Measurements from ENCODE around the gene PNMA8B.

PNMA8B gene

GRCh38 chr19:46461537-46461936, 34.1 kb downstream of the PNMA8B start:
- no peak overlapping the region for H3K27ac Mint-ChIP-seq
- H3K36me3 Mint-ChIP-seq (ENCODE audit: low read depth) = peaks cover 35% of the 10 kb centered on the region
- DNase-seq = no peak
- no peaks in the 10 kb centered on the region for H3K9me3 Mint-ChIP-seq
- TF ChIP-seq CTCF (IDR thresholded peaks at IDR 0.05) = no peak
- no peak overlapping the region for H3K4me3 Mint-ChIP-seq
- peaks cover 15% of the 10 kb centered on the region for H3K4me1 Mint-ChIP-seq
- H3K27me3 Mint-ChIP-seq (ENCODE audit: low read depth, poor library complexity) = peaks cover 10% of the 10 kb centered on the region

- Mint-ChIP-seq H3K27ac (no peak overlapping the region), H3K27me3 (ENCODE audit: low read depth, poor library complexity) (peaks cover 14% of the 10 kb centered on the region), H3K4me3 (no peak overlapping the region), H3K9me3 (no peaks in the 10 kb centered on the region), H3K36me3 (ENCODE audit: low read depth) (peaks cover 30% of the 10 kb centered on the region), H3K4me1 (peaks cover 17% of the 10 kb centered on the region)
- no peak for DNase-seq
- TF ChIP-seq CTCF (IDR thresholded peaks at IDR 0.05) = no peak
Measured at GRCh38 chr19:46460981-46461380, 34.7 kb downstream of the PNMA8B start.

- Mint-ChIP-seq H3K27me3 (ENCODE audit: low read depth, poor library complexity) (peaks cover 11% of the 10 kb centered on the region), H3K27ac (no peak overlapping the region), H3K9me3 (peaks cover 3% of the 10 kb centered on the region), H3K36me3 (ENCODE audit: low read depth) (peaks cover 21% of the 10 kb centered on the region), H3K4me3 (no peak overlapping the region), H3K4me1 (peaks cover 13% of the 10 kb centered on the region)
- TF ChIP-seq CTCF (IDR thresholded peaks at IDR 0.05) = no peak
- DNase-seq = no peak
Measured at GRCh38 chr19:46460055-46460454, 35.6 kb downstream of the PNMA8B start.

GRCh38 chr19:46456930-46457329, 38.7 kb downstream of the PNMA8B start:
- Mint-ChIP-seq H3K4me1 (peaks cover 5% of the 10 kb centered on the region), H3K4me3 (no peak overlapping the region)

GRCh38 chr19:46454244-46454643, 41.4 kb downstream of the PNMA8B start:
- Mint-ChIP-seq H3K27ac (peak overlapping the region; percentile 74), H3K36me3 (ENCODE audit: low read depth) (no peaks in the 10 kb centered on the region), H3K4me1 (peaks cover 5% of the 10 kb centered on the region), H3K27me3 (ENCODE audit: low read depth, poor library complexity) (peaks cover 30% of the 10 kb centered on the region), H3K9me3 (peaks cover 11% of the 10 kb centered on the region), H3K4me3 (no peak overlapping the region)
- DNase-seq = no peak
- TF ChIP-seq CTCF (IDR thresholded peaks at IDR 0.05) = no peak

More at GRCh38 chr19:46456930-46457329, 38.7 kb downstream of the PNMA8B start:
- Mint-ChIP-seq H3K27me3 (ENCODE audit: low read depth, poor library complexity) (peaks cover 19% of the 10 kb centered on the region), H3K36me3 (ENCODE audit: low read depth) (no peaks in the 10 kb centered on the region), H3K27ac (no peak overlapping the region), H3K9me3 (peaks cover 3% of the 10 kb centered on the region)
- no peak for DNase-seq
- no peak for TF ChIP-seq CTCF (IDR thresholded peaks at IDR 0.05)

GRCh38 chr19:46453661-46454060, 42.0 kb downstream of the PNMA8B start:
- H3K4me1 Mint-ChIP-seq = peaks cover 5% of the 10 kb centered on the region
- no peaks in the 10 kb centered on the region for H3K36me3 Mint-ChIP-seq (ENCODE audit: low read depth)

More at GRCh38 chr19:46453661-46454060, 42.0 kb downstream of the PNMA8B start:
- H3K9me3 Mint-ChIP-seq = peaks cover 12% of the 10 kb centered on the region
- H3K27ac Mint-ChIP-seq = no peak overlapping the region
- no peak for TF ChIP-seq CTCF (IDR thresholded peaks at IDR 0.05)
- H3K27me3 Mint-ChIP-seq (ENCODE audit: low read depth, poor library complexity) = peaks cover 27% of the 10 kb centered on the region
- DNase-seq = no peak
- no peak overlapping the region for H3K4me3 Mint-ChIP-seq
